HG03175 (cell line): ENCODE data around the gene GFRA4.

Source experiments
- ATAC-seq: cut with Tn5 transposase; IDR thresholded peaks from one replicate; pipeline ENCODE4 v1.9.1; 2021; ENCODE audit warnings: mild to moderate bottlenecking, moderate library complexity; ENCODE audit not compliant: unreplicated experiment

The GFRA4 gene

DNA sequence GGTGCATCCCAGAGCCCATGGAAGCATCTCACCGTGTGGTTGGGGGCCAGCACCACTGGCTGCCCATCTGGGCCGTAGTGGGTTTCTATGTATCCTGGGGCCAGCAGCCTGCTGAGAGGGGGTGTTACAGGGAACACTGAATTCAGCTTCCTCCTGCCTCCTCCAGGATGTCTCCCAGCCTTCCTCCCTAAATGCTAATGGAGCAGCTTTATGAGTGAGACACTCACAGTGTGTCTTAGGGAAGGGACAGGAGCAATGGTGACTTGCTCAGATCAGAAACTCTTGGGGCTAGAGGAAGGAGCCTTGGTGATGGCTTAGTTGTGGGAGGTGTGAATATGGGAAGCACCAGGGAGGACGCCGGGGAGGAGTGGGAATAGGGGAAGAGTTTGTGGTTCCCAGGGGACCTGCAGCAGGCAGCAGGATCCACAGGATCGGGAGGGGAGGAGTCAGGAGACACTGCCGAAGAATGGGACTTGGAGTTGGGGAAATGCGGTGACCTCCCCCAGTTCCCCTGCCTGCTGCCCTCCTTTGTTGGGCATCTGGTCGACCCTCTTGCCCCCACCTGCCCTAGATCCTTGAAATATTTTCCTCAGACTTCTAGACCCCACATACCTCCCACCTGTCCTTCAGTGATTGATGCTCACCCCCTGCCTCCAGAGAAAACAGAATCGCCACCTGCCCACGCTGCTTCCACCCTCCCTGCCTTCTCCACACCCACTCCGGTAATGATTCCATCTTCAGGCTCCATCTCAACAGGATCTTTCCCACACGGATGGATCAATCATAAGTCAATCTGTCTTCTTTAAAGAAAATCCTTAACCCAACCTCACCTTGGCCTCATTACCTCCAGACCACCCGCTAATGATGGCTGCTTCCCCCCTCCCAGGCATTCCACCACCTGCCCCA is 12.0 kb upstream of the GFRA4 start:
- ATAC-seq = no peak

DNA sequence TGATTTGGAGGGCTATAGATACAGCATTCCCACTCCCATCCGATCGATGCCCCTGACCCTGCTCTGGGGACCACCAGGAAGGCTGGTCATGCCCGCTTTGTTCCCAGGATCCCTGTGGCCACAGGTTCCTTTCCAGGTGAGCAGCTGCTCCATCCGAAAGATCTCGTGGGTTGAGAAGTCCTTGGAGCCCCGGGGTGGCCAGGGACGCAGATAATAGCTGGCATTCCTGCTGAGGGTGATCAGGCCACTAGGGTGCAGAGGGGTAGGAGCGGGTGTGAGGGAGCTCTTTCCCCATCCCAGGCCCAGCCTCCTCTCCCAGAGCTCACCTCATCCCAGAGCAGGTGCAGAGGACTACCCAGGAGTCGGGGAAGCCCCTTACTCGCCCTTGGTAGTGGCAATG is 11.2 kb upstream of the GFRA4 start:
- no peak for ATAC-seq

DNA sequence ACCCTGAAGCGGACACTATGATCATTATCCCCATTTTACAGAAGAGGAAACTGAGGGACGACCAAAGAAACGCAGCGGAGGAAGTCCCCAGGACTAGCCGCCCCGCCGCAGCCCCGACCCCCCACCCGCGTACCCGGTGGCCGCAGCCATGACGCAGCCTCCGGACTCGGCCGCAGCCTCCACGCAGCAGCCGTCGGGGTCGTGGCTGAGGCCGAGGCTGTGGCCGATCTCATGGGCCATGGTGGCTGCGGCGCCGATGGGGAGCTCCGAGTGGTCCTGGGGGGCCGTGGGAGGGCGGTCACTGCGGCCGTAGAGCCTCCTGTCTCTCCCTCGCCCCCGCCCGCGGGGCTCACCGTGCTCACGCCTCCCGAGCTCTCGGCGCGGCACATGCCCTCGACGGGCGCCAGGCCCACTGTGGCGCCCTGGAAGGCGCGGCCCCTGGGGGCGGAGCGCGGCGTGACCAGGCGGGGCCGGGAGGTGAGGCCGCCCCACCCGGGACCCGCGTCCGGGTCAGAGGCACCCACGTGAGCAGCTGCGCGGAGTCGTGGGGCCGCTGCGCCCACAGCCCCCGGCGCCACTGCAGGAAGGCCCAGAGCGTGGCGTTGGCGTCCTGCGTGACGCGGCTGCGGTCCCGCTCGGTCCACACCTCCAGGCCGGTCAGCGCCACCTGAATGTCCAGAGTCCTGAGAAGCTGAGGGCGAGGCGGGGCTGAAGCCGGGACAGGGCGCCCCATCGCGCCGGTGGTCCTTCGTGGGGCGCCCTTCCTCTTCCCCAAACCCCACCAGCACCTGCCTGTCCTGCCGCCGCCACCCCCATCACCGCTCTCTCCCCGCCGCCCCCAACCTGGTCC is 10.2 kb upstream of the GFRA4 start:
- no peak for ATAC-seq

DNA sequence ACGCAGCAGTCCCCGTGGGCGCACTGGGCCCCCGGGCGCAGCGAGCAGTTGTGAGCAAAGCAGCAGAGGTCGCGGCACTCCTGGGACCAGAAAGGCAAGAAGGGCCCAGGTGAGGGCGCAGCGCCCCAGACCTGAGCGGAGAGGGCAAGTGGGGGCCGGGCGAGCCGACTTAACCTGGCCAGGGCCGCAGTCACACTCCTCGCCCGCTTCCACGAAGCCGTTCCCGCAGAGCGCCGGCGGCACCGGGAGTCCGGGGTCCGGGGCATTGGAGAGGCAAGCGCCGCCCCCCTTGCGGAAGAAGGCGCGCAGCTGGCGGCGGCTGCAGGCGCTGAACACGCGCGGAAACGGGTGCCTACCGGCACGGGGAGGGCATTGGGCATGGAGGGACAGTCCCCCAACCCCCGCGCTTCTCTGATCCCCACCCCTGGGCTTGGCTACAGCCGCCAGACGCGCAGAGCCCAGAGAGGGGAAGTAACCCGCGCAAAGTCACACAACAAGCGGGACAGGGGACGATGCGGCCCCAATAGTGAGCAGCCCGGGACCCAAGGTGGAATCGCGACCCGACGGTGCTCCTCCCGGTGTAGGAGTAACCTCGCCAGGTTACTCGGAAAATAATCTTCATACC is 9.5 kb upstream of the GFRA4 start:
- ATAC-seq = no peak

DNA sequence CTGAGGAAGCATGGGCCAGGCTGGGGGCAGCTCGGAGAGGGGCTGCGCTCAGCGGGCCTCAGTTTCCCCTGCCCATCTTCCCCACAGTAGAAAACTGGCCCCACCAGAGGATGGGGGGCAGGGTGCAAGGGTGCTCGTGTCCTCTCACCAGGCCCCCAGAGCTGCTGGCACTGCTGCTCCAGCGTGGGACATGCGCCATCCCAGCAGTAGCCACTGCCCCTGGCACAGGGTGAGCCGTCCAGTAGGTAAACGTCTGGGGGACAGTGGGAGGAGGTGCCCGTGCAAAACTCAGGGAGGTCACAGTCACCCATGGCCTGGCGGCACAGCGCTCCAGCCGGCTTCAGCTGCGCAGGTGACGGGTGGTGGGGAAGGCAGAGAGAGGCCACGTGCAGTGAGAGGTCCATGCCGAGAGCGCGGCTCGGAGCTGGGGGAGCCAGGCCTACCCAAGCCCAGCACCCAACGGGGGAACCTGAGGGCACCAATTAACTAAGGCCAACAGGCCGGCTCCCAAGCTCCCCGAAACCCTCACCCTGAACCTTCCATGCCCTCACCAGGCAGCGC is 8.9 kb upstream of the GFRA4 start:
- ATAC-seq = no peak

DNA sequence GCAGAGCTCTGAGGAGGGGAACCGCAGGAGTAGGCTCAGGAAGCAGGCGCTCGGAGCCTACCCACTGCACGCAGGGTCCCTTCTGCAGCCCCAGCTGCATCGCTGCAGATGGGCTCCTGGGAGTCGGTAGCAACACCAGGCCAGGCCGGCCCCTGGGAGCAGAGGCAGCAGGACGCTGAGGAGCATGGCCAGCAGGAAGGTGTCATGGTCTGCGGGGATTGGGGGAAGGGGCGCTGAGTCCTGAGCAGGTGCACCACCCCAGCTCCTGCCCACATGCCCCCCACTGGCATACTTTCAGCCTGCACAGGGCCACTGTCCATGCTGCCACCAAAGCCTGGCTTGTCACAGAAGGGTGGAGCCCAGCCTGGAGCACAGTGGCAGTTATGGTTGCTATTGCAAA is 7.7 kb upstream of the GFRA4 start:
- ATAC-seq = no peak

DNA sequence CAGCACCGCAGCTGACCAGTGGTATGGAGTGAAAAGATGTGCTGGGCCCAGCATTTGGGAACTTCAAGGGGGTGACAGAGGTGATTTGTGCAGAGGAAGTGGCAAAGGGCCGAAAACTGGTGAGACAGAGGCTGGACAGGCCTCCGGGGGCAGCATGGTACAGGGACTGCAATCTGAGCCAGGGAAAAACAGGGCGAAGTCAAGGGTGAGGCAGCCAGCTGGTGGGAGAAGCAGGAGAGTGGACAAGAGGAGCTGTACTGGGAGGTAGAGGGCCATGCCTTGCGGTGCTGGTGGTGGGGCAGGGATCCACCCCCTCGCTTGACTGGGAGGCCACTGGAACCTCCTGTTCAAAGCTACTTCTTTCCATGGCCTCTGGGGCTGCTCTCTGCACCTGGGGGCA is 7.3 kb upstream of the GFRA4 start:
- no peak for ATAC-seq

DNA sequence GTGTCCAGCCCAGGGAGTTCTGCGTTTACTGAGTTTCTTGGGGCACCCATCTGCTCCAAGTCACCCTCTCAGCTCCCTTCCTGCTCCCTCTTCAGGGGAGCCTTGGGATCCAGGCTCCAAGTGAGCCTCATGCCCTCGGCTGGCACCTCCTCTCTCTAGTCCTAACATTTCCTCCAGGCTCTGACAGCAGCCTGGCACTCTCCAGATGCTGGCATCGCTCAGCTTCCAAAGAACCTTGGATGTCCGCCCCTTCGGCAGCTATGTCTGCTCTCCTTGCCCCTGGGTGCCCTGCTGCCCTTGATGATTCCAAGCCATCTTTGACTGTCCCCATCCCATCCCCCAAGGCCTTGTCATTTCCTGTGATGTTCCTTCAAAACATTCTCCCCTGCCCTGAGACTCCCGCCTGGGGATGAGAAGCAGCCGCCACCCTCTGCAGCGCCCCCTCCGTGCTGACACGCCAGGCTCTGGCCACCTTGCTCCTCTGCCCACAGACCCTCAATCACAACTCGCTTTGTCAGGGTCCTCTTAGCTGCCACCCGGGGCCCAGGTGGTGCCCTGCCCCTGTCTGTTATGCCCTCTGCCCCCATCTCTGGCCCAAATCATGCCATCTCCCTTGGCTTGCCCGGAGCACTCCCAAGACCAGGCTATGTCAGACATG is 6.6 kb upstream of the GFRA4 start:
- ATAC-seq = no peak

DNA sequence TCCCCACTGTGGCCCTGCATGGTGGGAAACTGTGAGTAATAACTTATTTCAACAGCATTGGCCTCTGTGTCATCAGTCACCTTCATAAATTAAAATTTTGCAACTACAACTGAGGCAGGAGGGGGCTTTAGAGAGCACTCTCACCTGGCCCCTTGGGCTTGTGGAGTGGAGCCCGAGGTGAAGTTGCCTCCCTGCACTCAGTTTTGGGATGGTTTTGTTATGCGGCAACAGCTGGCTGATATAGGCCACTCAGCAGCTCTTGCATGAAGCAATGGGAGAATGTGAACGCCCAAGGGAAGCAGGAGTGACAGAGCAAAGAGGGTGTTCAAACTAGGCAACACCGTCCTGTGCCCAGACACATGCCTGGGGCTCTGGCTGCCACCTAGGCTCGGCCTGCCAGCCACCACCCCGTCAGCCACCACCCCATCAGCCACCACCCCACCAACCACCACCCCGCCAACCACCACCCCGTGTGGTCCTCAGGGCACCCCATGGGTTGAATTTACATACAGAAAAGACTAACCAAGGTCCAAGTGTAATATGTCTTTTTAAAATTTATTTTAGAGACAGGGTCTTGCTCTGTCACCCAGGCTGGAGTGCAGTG is 4.3 kb upstream of the GFRA4 start:
- ATAC-seq = no peak

DNA sequence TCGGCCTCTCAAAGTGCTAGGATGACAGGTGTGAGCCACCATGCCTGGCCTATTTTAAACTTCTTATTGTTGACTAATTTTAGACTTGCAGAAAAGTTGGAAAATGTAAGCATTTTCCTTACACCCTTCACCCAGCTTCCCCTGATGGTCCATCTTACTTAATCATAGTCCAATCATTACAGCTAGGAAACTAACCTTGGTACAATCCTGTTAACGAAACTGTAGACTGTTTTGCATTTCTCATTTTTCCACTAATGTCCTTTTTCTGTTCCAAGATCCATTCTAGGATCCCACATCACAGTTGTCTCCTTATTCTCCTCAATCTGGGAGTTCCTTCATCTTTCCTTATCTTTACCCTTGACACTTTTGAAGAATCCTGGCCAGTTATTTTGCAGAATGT is 659 bp upstream of the GFRA4 start:
- ATAC-seq = no peak

DNA sequence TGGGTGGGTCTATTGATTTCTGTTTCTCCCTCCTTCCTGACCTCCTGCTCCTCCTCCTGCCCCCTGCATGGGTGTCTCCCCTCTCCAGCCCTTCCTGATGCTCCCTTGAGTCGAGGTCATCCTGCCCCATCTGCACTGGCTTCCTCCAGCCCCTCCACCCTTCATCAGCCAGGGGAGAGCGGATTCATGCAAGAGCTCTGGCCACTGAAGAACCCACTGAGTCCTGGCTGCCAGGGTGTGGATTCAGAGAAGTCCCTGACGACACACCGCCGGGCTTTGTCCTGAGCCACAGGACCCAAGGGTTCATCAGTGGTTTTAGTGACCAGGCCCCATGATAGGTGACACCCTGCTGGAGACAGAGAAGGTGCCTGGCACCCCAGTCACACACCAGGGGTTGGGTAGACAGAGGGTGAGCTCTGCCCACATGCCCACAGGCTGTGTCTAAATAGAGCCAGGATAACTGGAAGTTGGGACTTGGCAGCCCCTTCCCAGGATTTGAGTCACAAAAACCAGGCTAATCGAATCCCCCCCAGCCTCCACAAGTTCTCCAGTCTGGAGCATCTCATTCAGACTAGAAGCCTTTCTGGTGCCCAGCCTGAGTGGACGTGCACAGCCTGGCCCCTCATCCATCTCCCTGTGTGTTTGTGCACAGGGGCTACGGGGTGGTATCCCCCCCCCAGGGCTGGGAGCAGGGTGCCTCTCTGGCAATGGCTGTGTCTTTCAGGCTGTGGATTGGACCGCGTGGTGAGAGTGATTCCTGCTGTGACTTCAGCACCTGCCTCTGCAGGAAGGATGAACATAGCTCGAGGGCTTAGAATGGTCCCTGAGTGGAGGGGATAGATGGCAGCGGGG is 1.2 kb downstream of the GFRA4 start:
- ATAC-seq = no peak

DNA sequence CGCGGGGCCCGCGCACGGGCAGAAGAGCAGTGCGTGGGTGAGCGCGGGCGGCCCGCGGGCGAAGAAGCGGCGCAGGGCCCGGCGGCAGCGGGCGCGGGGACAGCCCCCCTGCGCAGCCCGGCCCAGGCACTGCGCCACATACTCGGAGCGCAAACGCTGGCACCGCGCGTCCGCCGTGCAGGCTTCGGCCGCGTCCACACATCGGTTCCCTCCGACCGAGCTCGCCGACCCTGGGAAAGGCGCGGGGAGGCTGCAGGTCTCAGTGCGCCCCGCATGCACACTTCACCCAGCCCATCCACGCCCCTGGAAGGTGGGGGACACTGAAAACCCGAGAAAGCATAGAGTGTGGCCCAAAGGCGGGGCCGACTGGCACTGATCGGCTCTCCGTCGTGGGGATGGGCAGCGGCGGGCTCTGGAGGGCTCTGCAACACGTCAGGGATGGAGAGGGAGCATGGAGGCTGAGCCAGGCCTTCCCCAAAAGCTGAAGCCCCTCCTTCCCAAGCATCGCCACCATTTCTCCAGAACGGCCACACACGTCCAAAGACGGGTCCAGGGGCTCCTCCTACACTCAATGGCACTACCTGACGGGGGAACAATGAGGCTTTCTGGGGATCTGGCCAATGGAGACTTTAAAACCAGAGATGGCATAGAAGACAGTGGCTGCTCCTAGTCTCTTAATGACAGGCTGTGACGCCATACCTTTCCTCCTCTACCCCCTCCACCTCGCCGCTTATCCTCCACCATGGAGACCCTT is 2.0 kb downstream of the GFRA4 start:
- no peak for ATAC-seq

DNA sequence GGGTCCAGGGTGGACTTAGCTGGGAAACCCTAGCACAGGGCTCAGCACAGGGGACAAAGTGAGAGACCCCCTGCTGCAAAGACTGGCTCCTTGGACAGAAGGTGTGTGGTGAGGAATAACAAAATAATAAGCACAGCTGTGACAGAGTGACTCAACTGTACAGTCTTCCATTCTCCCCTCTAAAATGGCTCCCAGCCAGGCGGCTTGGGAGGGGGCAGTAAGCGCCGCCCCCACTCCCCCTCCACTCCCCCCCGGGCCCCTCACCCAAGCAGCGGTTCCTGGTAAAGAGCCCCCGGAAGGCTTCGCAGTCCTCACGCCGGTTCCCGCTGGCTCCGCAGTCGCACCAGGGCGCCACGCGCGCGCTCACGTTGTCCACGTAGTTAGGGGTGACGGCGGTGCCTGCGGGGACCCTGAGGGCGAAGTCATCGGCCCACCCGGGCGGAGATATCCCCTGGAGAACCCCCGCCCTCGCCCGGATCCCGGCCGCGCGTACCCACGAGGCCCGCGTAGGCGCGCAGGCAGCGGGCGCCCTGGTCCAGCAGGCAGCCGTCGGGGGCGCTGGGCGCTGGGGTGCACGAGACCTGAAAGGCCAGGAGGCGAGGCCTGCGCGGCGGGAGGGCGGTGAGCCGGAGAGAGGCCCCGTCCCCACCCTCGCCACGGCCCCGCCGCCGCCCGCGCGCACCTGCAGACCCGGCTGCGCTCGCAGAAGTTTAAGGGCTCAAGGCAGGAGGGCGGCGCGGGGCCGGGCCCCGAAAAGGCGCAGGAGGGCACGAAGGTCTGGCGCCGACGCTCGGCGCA is 2.7 kb downstream of the GFRA4 start:
- no peak for ATAC-seq

DNA sequence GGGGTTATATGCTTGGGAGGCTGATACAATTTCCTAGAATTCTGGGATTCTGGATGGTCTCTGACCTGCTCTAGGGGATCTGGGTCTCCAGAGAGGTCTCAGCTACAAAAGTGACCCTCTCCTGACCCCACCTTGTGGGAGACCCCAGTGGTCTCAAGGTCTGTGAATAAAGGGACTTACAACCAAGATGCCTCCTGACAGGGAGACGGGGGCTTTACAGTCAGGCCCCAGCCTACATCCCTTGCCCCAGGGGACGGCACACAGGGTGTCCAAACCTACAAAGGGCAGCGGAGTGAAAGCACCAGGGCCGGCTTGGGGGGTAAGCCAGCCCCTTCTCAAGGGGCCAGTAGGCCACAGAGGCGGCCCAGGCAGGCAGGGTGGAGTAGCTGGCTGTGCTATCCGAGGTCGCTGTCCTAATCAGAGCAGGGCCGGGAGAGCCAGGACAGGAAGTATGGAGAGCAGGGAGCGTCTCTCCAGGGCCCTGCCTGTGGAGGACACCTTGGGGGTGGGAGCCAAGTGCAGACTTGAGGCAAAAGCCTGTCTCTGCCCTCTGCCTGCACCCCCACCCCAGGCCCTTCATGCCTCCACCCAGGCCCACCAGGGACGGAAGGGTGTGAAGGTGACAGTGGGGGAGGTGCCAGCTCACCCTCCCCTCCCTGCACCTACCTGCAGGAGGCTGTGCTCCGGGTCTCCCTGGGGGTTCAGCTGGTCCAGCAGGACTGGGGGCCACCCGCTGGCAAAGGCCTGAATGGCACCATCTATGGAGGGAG is 3.5 kb downstream of the GFRA4 start:
- no peak for ATAC-seq

DNA sequence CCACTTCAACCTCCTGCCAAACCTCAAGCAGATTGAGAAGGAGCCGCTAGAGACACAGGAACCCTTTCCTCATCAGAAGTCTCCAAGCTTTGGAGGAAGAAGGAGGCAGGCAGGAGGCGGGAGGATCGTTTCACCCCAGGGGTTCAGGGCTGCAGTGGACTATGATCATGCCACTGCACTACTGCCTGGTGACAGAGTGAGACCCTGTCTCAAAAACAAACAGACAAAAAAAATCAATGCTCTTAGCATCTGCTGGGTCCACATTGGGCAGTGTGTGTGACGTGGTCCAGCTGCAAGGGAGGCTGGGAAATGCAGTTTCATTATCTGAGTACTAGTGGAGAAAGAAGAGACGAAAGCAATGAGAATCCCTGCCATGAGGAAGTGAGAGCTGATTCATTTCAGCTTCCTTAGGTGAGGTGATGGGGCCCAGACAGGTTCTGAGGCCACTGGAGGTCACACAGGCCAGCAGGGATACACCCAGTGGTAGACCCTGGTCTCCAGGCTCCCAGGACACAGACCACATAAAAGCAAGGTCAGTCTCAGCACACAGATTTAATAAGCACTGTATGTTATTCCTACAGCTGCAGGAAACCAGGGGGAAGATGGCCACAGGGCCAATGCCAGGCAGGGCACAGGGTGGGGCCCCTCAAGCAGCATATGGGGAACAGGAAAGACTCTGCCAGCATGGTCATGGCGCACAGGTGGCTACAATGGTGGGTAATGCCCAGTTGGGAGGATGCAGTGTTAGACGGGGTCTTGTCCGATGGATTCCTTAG is 4.3 kb downstream of the GFRA4 start:
- peak; percentile 91 for ATAC-seq

DNA sequence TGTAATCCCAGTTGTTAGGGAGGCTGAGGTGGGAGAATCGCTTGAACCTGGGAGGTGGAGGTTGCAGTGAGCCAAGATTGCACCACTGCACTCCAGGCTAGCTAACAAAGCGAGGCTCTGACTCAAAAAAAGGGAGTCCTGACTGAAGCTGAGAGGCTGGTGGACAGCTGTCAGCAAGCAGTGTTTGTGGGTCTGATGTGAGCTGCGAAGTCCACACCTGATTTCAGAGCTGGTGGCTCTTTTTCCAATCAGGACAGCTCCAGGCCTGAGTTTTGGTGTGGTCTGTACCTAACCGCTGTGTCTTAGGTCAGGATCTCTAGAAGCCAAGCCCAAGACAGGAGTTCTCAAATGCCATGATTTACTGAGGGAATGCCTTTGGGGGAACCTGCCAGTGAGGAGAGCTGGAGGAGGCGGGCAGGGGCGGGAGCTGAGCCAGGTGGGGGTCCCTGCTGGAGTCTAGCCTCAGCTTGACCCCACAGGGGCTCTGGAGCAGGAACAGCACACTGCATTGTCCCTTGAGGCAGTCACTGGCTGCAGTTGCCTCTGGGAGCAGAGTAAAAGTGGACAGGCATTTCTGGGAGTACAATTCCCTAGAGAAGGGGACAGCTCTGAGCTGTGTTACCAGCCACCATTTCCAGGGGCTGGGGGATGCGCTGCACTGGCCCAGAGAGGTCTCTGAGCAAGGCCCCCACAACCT is 5.0 kb downstream of the GFRA4 start:
- ATAC-seq = no peak
